Endothelial cell of umbilical vein (primary cell): ENCODE data around the gene DNAJC16. TPM values are rescaled to one million over a fixed set of nuclear protein-coding genes. Genes with fewer than 3 reads are reported as not detected.

Experiments used
- BruUV-seq: library from RNA; stranded (reverse); fragments of 400-500 nt; replicated peaks from 2 replicates; lab custom pipeline; 2021; lab: Mats Ljungman, UMichigan
- CTCF ChIA-PET: fragments of 300-600, 350-600 bp; sonication (Branson Sonifier 250); formaldehyde crosslinking; loops from one replicate; lab custom pipeline; 2021; ENCODE audit warnings: antibody characterized with exemption, inconsistent platforms; lab: Charles Lee
- POLR2A ChIA-PET: fragments of 300-600, 350-600 bp; sonication (Branson Sonifier 250); formaldehyde crosslinking; loops from one replicate; lab custom pipeline; 2021; ENCODE audit warnings: antibody characterized with exemption, inconsistent platforms; lab: Charles Lee
- DNase-seq: peaks from one replicate; pipeline ENCODE4 v3.0.0-alpha.2; 2011; ENCODE audit warnings: low read depth, low spot score
- FAIRE-seq: peaks from 2 replicates; lab custom pipeline; 2011; peaks lifted over from hg19 to GRCh38; lab: Jason Lieb, UNC
- H2AFZ ChIP-seq: 2 replicates; pipeline ENCODE4 v1.6.0; 2012; ENCODE audit warnings: low read depth, low read length, control low read depth, inconsistent platforms
- H3K27ac ChIP-seq: 2 replicates; pipeline ENCODE4 v1.5.1; 2011; ENCODE audit warnings: low read depth, mild to moderate bottlenecking, control low read depth, low read length, moderate library complexity; ENCODE audit not compliant: insufficient read depth
- H3K27me3 ChIP-seq, 2 experiments: 2 replicates each; pipeline versions ENCODE4 v1.6.0 to v1.6.1; 2011; ENCODE audit warnings: low read length in 2 of 2, mixed read lengths in 1 of 2; ENCODE audit not compliant: control insufficient read depth in 2 of 2, insufficient read depth in 2 of 2
- H3K36me3 ChIP-seq, 2 experiments: 2 replicates in 1 of 2; 3 replicates in 1 of 2; pipeline ENCODE4 v1.5.1; 2011; ENCODE audit warnings: low read length in 2 of 2, mild to moderate bottlenecking in 1 of 2, moderate library complexity in 1 of 2; ENCODE audit not compliant: control insufficient read depth in 2 of 2, insufficient read depth in 2 of 2; ENCODE audit errors: extremely low read depth in 1 of 2
- H3K4me1 ChIP-seq: 3 replicates; pipeline ENCODE4 v1.5.1; 2011; ENCODE audit warnings: mild to moderate bottlenecking, low read length; ENCODE audit not compliant: control insufficient read depth, insufficient read depth; ENCODE audit errors: extremely low read depth
- H3K4me2 ChIP-seq: 2 replicates; pipeline ENCODE4 v1.6.1; 2011; ENCODE audit warnings: low read length, control low read depth, mixed read lengths; ENCODE audit not compliant: insufficient read depth
- H3K4me3 ChIP-seq, 3 experiments: fragments of 200-600 bp in 1 of 3; sonication (generic), shearing (Covaris generic) in 1 of 3; replicated peaks in 1 of 3; 2 replicates each; pipeline ENCODE4 v1.5.1; 2011 to 2016; ENCODE audit warnings: control low read depth in 3 of 3, low read length in 3 of 3, mild to moderate bottlenecking in 2 of 3, inconsistent platforms in 1 of 3, low read depth in 1 of 3, moderate library complexity in 1 of 3; ENCODE audit not compliant: insufficient read depth in 1 of 3
- H3K79me2 ChIP-seq: 2 replicates; pipeline ENCODE4 v1.6.0; 2012; ENCODE audit warnings: low read length, inconsistent platforms; ENCODE audit not compliant: control insufficient read depth, insufficient read depth
- H3K9ac ChIP-seq: replicated peaks from 2 replicates; pipeline ENCODE3; 2011; ENCODE audit warnings: low read length, control low read depth; ENCODE audit not compliant: insufficient read depth; ENCODE audit errors: extremely low read depth
- H3K9me1 ChIP-seq: replicated peaks from 3 replicates; pipeline ENCODE4 v1.6.0; 2011; ENCODE audit warnings: mild to moderate bottlenecking, low read length; ENCODE audit not compliant: control insufficient read depth, insufficient read depth; ENCODE audit errors: extremely low read depth
- H3K9me3 ChIP-seq: replicated peaks from 2 replicates; pipeline ENCODE4 v1.5.1; 2012; ENCODE audit warnings: low read length, inconsistent platforms; ENCODE audit not compliant: control insufficient read depth, insufficient read depth
- H4K20me1 ChIP-seq: replicated peaks from 2 replicates; pipeline ENCODE3; 2011; ENCODE audit warnings: mild to moderate bottlenecking, low read length; ENCODE audit not compliant: control insufficient read depth, insufficient read depth; ENCODE audit errors: extremely low read depth
- CTCF ChIP-seq, 2 donors: IDR thresholded peaks; 1 replicate in 1 of 2; 2 replicates in 1 of 2; pipeline ENCODE4 v1.5.1; 2011; ENCODE audit warnings: low read length in 2 of 2, mild to moderate bottlenecking in 2 of 2, moderate library complexity in 2 of 2, control low read depth in 1 of 2, inconsistent platforms in 1 of 2, low read depth in 1 of 2; ENCODE audit not compliant: insufficient read depth in 1 of 2; ENCODE audit errors: extremely low read depth in 1 of 2
- EZH2 ChIP-seq: IDR thresholded peaks from 2 replicates; pipeline ENCODE4 v1.6.1; 2012; ENCODE audit warnings: borderline replicate concordance, low read depth, mild to moderate bottlenecking, moderate library complexity, low read length, inconsistent platforms; ENCODE audit not compliant: severe bottlenecking
- FOS ChIP-seq: IDR thresholded peaks from 2 replicates; pipeline ENCODE4 v1.6.1; 2011; ENCODE audit warnings: mild to moderate bottlenecking, low read length, moderate library complexity, borderline replicate concordance; ENCODE audit not compliant: insufficient read depth
- JUN ChIP-seq: IDR thresholded peaks from 2 replicates; pipeline ENCODE4 v1.6.1; 2011; ENCODE audit warnings: borderline replicate concordance, low read depth; ENCODE audit not compliant: insufficient read length, insufficient read depth
- MAX ChIP-seq: IDR thresholded peaks from 2 replicates; pipeline ENCODE4 v1.6.1; 2011; ENCODE audit not compliant: insufficient read depth, insufficient read length
- MYC ChIP-seq: IDR thresholded peaks from one replicate; pipeline ENCODE4 v1.6.1; 2011; ENCODE audit warnings: mild to moderate bottlenecking, low read depth, low read length
- POLR2A ChIP-seq: IDR thresholded peaks from 2 replicates; pipeline ENCODE4 v1.6.1; 2012; ENCODE audit warnings: low read depth, mild to moderate bottlenecking, control low read depth, low read length
- POLR2AphosphoS5 ChIP-seq: IDR thresholded peaks from 2 replicates; pipeline ENCODE4 v1.6.1; 2012; ENCODE audit warnings: low read depth, mild to moderate bottlenecking, control low read depth, low read length, moderate library complexity; ENCODE audit not compliant: insufficient read depth
- dilution Hi-C: fragments of 300-500 bp; cut with MboI; formaldehyde crosslinking; loops from one replicate; pipeline ENCODE4 v1.15.0; 2019; ENCODE audit warnings: low sequenced_read_pairs; ENCODE audit not compliant: extremely low pct_ligation_motif_present
- intact Hi-C: fragments of 100-400 bp; cut with micrococcal nuclease; formaldehyde crosslinking; loops from one replicate; pipeline ENCODE4 v1.10.0; 2022
- polyA plus RNA-seq, 4 experiments: library from polyadenylated mRNA; depleted of rRNA in 3 of 4; stranded (reverse) in 3 of 4; unstranded in 1 of 4; fragments of >200 nt; gene quantifications; 2 replicates each; pipeline versions ENCODE4 v1.2.1 to v1.2.3, GENCODE V29; 2011 to 2012; ENCODE audit warnings: missing spikeins in 1 of 4
- total RNA-seq: library from RNA; stranded (reverse); gene quantifications from 2 replicates; pipeline ENCODE4 v1.2.3, GENCODE V29; 2021

The DNAJC16 gene
- total and polyA plus RNA-seq, 2 donors (not counting 3 experiments of a cell fraction or from before 2014, with no cell fraction given): 8.0 to 21.4 TPM

DNA sequence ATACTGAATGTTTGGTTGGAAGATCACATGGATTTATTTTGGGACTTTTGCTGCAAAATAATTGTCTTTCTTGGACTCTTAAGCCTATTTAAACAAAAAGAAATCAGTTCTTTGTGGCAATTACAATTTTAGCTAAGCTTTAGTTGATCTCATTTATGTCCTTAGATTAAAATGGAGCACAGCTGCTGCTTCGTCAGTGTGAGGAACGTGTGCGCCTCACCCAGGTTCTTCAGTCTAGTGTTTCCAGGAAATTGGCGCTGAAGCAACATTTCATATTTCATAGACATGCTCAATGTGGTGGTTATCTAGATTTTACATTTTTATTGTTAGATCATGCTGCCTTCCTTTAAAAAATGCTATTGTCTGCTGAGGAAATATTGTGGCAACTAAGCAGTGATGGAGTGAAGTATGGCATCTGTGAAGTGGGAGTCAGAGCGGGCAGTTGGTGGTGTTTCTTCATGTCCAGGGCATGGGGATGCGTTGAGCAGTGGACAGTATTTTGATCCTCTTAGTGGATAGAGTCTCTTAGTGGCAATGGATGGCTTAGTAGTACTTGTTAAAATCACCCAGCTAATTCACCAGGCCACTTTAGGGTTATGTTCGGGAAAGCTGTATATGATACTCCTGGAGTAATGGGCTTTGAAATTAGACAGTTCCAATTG is 96.2 kb downstream of the DNAJC16 start:
- CTCF ChIA-PET: interaction anchor here (1.3 kb wide), 1 partner anchor 29 kb away, joined by 4 read pairs; no protein-coding TSS in a partner anchor
- no peaks in the 10 kb centered on the region for H4K20me1 ChIP-seq

More for the DNA sequence above, 96.2 kb downstream of the DNAJC16 start:
- no TSS peak for BruUV-seq
- no peaks in the 10 kb centered on the region for H3K27me3 ChIP-seq
- H3K4me2 ChIP-seq: no peak overlapping the region
- no peak overlapping the region for H3K9ac ChIP-seq
- no peaks in the 10 kb centered on the region for H3K9me3 ChIP-seq
- dilution Hi-C loops: no loop called here
- H3K36me3 ChIP-seq: peaks cover 0 to 8% of the 10 kb centered on the region in 2 experiments
- TF ChIP-seq JUN (no peak), POLR2AphosphoS5 (no peak), FOS (no peak), MYC (no peak), MAX (no peak), POLR2A (no peak), CTCF (IDR thresholded peaks at IDR 0.05; ENCODE audit: extremely low read depth in 1 of 2, insufficient read depth in 1 of 2, low read depth in 1 of 2, low read length in 2 of 2) (no peak), EZH2 (no peak)
- H3K4me1 ChIP-seq: peaks cover 21% of the 10 kb centered on the region
- H3K9me1 ChIP-seq: no peaks in the 10 kb centered on the region
- intact Hi-C loops: no loop called here
- FAIRE-seq (no peak), DNase-seq (no peak)
- H3K79me2 ChIP-seq: peaks cover 90% of the 10 kb centered on the region
- POLR2A ChIA-PET: interaction anchor here (1.0 kb wide), 1 partner anchor 44 kb away, joined by 3 read pairs; no protein-coding TSS in a partner anchor
- no peak overlapping the region for H2AFZ ChIP-seq
- H3K27ac ChIP-seq: no peak overlapping the region
- no peak overlapping the region for H3K4me3 ChIP-seq
